Smooth muscle cell (in vitro differentiated cells): ENCODE data around the gene DNASE1L3. TPM values are rescaled to one million over a fixed set of nuclear protein-coding genes. Genes with fewer than 3 reads are reported as not detected.
A peak's percentile ranks its signal among the peaks of the same experiment; 100 is the strongest.

Experiments used
- DNase-seq: peaks from one replicate; lab custom pipeline; 2025; ENCODE audit not compliant: unreplicated experiment; lab: John Stamatoyannopoulos, UW
- H2AFZ ChIP-seq: fragments of 200-600 bp; sonication (generic); 2 replicates; pipeline ENCODE4 v1.6.0; 2016; ENCODE audit warnings: antibody characterized with exemption, low read depth, mild to moderate bottlenecking
- H3F3A ChIP-seq: fragments of 200-600 bp; sonication (generic); 2 replicates; pipeline ENCODE4 v1.6.0; 2017; ENCODE audit warnings: antibody characterized with exemption, low read depth
- H3K27ac ChIP-seq: fragments of 200-600 bp; sonication (generic); 2 replicates; pipeline ENCODE4 v1.5.1; 2016; ENCODE audit warnings: low read depth, mild to moderate bottlenecking
- H3K27me3 ChIP-seq: fragments of 200-600 bp; sonication (generic); 2 replicates; pipeline ENCODE4 v1.6.1; 2016; ENCODE audit warnings: low read depth, mild to moderate bottlenecking
- H3K36me3 ChIP-seq: fragments of 200-600 bp; sonication (generic); 2 replicates; pipeline ENCODE4 v1.5.1; 2016; ENCODE audit warnings: low read depth
- H3K4me1 ChIP-seq: fragments of 200-600 bp; sonication (generic); 2 replicates; pipeline ENCODE4 v1.5.1; 2016; ENCODE audit warnings: low read depth
- H3K4me2 ChIP-seq: fragments of 200-600 bp; sonication (generic); 2 replicates; pipeline ENCODE4 v1.6.0; 2016; ENCODE audit warnings: mild to moderate bottlenecking
- H3K4me3 ChIP-seq: fragments of 200-600 bp; sonication (generic); 2 replicates; pipeline ENCODE4 v1.5.1; 2016; ENCODE audit warnings: mild to moderate bottlenecking
- H3K79me2 ChIP-seq: fragments of 200-600 bp; sonication (generic); 2 replicates; pipeline ENCODE4 v1.6.0; 2016; ENCODE audit warnings: low read depth, mild to moderate bottlenecking
- H3K9ac ChIP-seq: fragments of 200-600 bp; sonication (generic); 2 replicates; pipeline ENCODE4 v1.6.0; 2016; ENCODE audit warnings: low read depth
- H3K9me3 ChIP-seq: fragments of 200-600 bp; sonication (generic); replicated peaks from 2 replicates; pipeline ENCODE4 v1.5.1; 2016; ENCODE audit warnings: low read depth
- H4K20me1 ChIP-seq: fragments of 200-600 bp; sonication (generic); 2 replicates; pipeline ENCODE4 v1.6.0; 2016; ENCODE audit warnings: low read depth
- WGBS: methylation state at CpG from one replicate; pipeline ENCODE4 v1.1.7; 2016; ENCODE audit warnings: low lambda C conversion rate; 5-methylcytosine and 5-hydroxymethylcytosine counted together
- polyA plus RNA-seq: library from polyadenylated mRNA; unstranded; fragments of >200 nt; fragmentation: Nextera tagmentation; extraction: Ambion mirVana; gene quantifications from 2 replicates; pipeline ENCODE4 v1.2.1, GENCODE V29; 2016
- total RNA-seq: library from RNA; depleted of rRNA; stranded (reverse); fragments of >200 nt; gene quantifications from 2 replicates; pipeline ENCODE4 v1.2.3, GENCODE V29; 2014
- TF ChIP-seq, protein P1 (sequence below): fragments of 200-600 bp; sonication (generic); IDR thresholded peaks from 2 replicates; pipeline ENCODE4 v1.5.1; 2017; ENCODE audit warnings: borderline replicate concordance, mild to moderate bottlenecking, antibody characterized with exemption; ENCODE audit not compliant: insufficient read depth, poor library complexity, severe bottlenecking

DNASE1L3 gene
- total and polyA plus RNA-seq, 2 experiments from 2014 or later: 2.0 TPM; not detected in 1

DNA sequence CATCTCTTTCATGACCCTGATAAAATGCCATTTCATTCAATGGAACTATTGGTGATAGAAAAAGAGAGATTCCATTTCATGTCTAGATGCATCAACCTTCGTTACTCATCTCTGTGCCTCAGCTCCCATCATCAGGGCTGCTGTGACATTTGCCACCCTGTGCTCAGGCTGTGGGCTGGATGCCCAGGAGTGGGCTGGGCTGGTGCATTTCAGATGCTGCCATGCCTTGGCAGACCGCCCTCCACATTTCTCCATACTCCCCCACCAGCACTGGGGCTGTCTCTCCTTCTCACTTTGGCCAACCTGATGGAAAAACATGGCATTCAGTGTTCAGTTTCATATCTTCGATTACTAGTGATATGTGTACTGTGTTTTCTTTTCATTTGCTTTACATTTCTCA, 59.1 kb downstream of the DNASE1L3 start:
- no peaks in the 10 kb centered on the region for H3K27me3 ChIP-seq
- 100% methylated on average over 3 of the region's 3 CpGs for WGBS
- H3K9me3 ChIP-seq: no peaks in the 10 kb centered on the region
- H3K79me2 ChIP-seq: no peaks in the 10 kb centered on the region
- DNase-seq: no peak
- H4K20me1 ChIP-seq: peaks cover 24% of the 10 kb centered on the region
- H2AFZ ChIP-seq: no peak overlapping the region
- H3K4me2 ChIP-seq: no peak overlapping the region
- no peak overlapping the region for H3K9ac ChIP-seq
- no peak overlapping the region for H3K27ac ChIP-seq
- H3K4me1 ChIP-seq: no peaks in the 10 kb centered on the region
- H3F3A ChIP-seq: peaks cover 5% of the 10 kb centered on the region
- H3K4me3 ChIP-seq: no peak overlapping the region
- TF ChIP-seq, protein P1, sequence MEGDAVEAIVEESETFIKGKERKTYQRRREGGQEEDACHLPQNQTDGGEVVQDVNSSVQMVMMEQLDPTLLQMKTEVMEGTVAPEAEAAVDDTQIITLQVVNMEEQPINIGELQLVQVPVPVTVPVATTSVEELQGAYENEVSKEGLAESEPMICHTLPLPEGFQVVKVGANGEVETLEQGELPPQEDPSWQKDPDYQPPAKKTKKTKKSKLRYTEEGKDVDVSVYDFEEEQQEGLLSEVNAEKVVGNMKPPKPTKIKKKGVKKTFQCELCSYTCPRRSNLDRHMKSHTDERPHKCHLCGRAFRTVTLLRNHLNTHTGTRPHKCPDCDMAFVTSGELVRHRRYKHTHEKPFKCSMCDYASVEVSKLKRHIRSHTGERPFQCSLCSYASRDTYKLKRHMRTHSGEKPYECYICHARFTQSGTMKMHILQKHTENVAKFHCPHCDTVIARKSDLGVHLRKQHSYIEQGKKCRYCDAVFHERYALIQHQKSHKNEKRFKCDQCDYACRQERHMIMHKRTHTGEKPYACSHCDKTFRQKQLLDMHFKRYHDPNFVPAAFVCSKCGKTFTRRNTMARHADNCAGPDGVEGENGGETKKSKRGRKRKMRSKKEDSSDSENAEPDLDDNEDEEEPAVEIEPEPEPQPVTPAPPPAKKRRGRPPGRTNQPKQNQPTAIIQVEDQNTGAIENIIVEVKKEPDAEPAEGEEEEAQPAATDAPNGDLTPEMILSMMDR: no peak
- H3K36me3 ChIP-seq: peaks cover 50% of the 10 kb centered on the region

DNA sequence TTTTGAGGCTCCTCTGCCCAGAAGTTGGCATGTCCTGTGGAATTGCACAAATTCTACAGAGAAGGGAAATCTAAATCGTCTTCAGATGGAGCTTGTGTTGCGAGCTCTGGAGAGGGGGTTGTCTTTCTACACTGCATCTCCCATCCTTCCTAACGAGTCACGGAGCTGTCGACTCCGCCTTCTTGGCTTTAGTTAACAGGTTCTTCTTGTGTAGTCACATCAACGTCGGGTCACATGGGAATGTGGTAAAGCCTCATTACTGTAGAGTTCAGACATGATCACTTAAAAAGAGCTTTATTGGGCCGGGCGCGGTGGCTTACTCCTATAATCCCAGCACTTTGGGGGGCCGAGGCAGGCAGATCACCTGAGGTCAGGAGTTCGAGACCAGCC, 60.0 kb downstream of the DNASE1L3 start:
- Histone ChIP-seq H3K9me3 (no peaks in the 10 kb centered on the region), H3K9ac (no peak overlapping the region), H3K79me2 (no peaks in the 10 kb centered on the region), H3K27me3 (no peaks in the 10 kb centered on the region), H3F3A (peaks cover 5% of the 10 kb centered on the region), H3K4me1 (no peaks in the 10 kb centered on the region), H4K20me1 (peaks cover 31% of the 10 kb centered on the region), H3K27ac (peak overlapping the region; percentile 19), H3K4me3 (no peak overlapping the region), H3K36me3 (peaks cover 51% of the 10 kb centered on the region), H2AFZ (no peak overlapping the region), H3K4me2 (no peak overlapping the region)
- TF ChIP-seq, protein P1: no peak
- WGBS: 90% methylated on average over 13 of the region's 13 CpGs
- DNase-seq: no peak

DNA sequence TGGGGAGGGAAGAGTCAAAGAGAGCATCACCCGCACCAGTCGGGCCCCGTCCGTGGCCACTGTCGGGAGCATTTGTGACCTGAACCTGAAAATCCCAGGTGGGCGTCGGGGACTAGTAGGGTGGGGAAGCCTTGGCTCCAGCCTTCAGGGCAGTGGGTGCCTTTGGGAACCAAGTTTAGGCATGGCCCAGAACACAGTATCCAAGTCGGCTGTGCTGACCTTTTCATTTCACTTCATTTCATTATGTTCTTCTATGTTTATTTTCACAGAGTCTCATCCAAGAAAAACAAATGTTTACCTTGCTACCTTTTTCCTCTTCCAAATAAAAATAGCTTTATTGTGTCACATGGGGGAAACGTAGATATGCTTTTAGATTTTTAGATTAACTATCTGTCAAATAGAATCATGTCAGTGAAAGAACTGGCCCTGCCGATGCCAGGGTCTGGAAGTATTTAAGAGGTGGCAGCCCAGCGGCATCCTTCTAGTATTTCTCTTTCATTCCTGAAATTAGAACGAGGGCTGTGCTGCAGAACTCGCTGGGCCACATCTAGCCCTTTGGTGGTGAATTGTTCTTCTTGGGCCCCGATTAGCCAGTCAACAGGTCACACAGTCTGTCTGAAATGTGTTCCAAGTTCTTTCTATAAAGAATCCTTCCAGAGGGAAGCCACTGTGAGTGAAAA, 60.5 kb downstream of the DNASE1L3 start:
- no peaks in the 10 kb centered on the region for H3K4me1 ChIP-seq
- 96% methylated on average over 14 of the region's 14 CpGs for WGBS
- H3K36me3 ChIP-seq: peaks cover 51% of the 10 kb centered on the region
- no peak for DNase-seq
- peak overlapping the region; percentile 19 for H3K27ac ChIP-seq
- no peaks in the 10 kb centered on the region for H3K79me2 ChIP-seq
- H3K9me3 ChIP-seq: no peaks in the 10 kb centered on the region
- no peak overlapping the region for H3K4me2 ChIP-seq
- no peaks in the 10 kb centered on the region for H3K27me3 ChIP-seq
- peaks cover 36% of the 10 kb centered on the region for H4K20me1 ChIP-seq
- no peak overlapping the region for H2AFZ ChIP-seq
- TF ChIP-seq, protein P1: no peak
- peaks cover 5% of the 10 kb centered on the region for H3F3A ChIP-seq
- no peak overlapping the region for H3K4me3 ChIP-seq
- no peak overlapping the region for H3K9ac ChIP-seq

DNA sequence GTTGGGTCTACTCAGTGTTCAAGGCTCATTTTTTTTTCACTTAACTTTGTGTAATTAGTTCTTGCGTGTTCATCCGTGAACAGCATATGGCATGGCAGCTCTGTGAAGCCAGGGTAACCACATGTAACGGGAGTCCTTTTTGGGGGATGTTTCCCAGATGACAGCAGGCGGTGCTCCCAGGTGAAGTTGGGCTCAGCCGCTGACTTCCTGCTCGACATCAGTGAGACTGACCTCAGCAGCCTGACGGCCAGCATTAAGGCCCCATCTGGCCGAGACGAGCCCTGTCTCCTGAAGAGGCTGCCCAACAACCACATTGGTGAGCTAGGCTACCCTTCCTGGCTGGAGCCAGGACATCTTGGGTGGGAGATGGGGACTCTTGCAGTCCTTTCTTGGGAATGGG, 62.7 kb downstream of the DNASE1L3 start:
- H3K4me1 ChIP-seq: no peaks in the 10 kb centered on the region
- peaks cover 51% of the 10 kb centered on the region for H4K20me1 ChIP-seq
- H3K4me2 ChIP-seq: no peak overlapping the region
- no peaks in the 10 kb centered on the region for H3K9me3 ChIP-seq
- H3K27ac ChIP-seq: no peak overlapping the region
- H3K27me3 ChIP-seq: no peaks in the 10 kb centered on the region
- 100% methylated on average over 9 of the region's 9 CpGs for WGBS
- peaks cover 5% of the 10 kb centered on the region for H3F3A ChIP-seq
- no peak overlapping the region for H3K4me3 ChIP-seq
- H3K9ac ChIP-seq: no peak overlapping the region
- H2AFZ ChIP-seq: no peak overlapping the region
- DNase-seq: no peak
- H3K79me2 ChIP-seq: no peaks in the 10 kb centered on the region
- H3K36me3 ChIP-seq: peaks cover 46% of the 10 kb centered on the region
- TF ChIP-seq, protein P1: no peak
